Amniotic stem cell (primary cell): Measurements from ENCODE around the gene DNMT3A.
"Not testable (repeated sequence)": the region's sequence is repeated elsewhere in the genome, so short reads cannot be mapped to it uniquely, and the experiment has no call there.

ENCODE experiments used
- DNase-seq: peaks from one replicate; lab custom pipeline; 2025; lab: John Stamatoyannopoulos, UW

Gene DNMT3A

DNA sequence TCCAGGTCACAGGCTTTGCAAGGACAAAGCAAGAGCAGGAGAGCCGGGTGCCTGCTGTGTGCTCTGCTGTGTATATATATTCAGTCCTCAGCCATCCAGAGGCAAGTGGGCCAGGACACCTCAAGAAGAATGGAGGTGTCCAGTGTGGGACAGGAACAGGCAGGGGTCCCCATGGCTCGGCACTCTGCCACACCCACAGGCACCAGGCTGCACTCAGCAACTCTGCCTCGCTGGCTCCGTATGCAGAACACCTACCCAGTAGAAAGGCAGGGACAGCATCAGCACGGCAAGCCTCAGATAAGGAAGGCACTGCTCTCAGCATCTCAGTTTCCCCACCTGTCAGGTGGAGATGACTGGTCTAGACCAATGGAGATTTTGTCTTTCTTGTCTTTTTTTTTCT lies 57.8 kb downstream of the DNMT3A start:
- no peak for DNase-seq

DNA sequence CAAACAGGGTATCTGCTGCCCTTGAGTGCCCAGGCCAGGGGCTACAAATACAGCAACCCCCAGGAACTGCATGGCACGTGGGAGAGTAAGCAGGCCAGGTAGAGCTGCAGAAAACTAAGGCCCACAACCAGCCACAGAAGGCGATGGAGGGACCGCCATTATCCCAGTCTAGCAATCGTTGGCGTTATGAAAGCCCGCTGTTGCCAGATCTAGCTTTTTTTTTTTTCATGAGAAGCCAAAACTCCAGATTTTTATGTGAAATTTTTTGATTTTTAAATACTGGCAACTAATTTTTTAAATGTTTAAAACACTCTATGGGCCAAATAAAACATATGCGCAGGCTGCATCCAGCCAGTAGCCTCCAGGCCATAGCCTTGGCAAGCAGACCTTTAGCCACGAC lies 59.8 kb downstream of the DNMT3A start:
- DNase-seq = no peak

GRCh38 chr2:25281522-25281921 lies 60.2 kb downstream of the DNMT3A start:
- DNase-seq = no peak

GRCh38 chr2:25280051-25280687 lies 61.6 kb downstream of the DNMT3A start:
- DNase-seq = no peak

- no peak for DNase-seq
Observed at GRCh38 chr2:25279091-25279651, 62.6 kb downstream of the DNMT3A start.

DNA sequence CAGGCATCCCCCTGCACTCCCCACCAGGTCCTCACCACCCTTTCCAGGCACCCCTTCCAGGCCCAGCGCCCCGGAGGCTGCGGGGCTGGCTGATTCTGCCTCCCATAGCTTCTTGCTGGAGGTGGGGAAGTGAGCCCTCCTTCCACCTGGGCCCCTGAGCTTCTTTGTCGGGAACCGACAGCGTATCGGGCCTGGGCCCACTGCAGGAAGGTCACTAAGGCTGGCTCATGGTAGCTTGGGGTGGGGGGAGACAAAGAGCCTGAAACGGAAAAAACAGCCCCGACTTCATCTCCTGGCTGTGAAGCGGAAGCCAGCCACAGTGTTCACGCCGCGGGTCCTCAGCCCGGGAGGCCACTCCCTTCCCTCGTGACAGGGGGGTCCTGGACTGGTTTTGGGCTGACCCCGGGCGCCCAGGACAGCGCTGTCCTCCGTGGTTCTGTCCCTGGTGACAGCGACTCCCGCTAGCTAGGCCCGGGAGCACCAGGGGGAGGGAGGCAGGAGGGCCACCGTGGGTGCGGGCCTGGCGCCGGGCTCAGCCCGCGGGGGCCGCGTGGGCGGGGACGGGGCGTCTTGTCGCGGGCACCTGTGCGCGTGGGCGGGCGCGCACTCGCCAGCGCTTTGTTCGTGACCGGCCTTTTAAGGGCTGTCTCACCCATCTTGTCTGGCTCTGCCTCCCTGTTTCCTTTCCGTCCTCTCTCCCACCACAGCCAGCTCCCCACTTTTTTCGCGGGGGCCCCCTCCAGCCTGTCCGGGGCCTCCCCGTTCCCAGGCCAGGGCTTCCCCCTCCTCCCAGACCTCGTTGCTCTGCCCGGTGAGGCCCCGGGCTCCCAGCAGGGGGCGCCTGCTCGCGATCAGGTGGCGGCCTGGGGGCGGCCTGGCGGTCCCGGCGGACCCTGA lies 64.9 kb downstream of the DNMT3A start:
- DNase-seq = no peak

DNA sequence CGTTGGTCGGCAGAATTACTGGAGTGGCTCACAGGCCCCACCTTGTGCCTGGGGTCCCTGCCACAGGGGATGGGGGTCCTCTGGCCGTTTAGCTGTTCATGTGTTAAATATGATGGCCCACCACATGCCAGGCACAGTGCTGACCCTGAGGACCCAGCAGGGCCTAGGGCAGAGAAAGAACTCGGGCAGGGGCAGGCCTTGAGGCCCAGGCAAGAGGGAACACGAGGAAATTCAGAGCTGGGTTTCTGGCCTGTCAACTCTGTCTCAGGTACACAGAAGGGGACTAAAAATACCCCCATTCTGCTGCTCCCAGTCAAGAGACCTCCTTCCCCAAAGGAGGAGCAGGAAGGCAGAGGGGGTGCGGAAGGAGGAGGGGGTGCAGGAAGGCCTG lies 66.2 kb downstream of the DNMT3A start:
- no peak for DNase-seq

GRCh38 chr2:25274868-25275574 lies 66.7 kb downstream of the DNMT3A start:
- DNase-seq = no peak

GRCh38 chr2:25273985-25274535 lies 67.7 kb downstream of the DNMT3A start:
- no peak for DNase-seq

- not testable (repeated sequence) for DNase-seq
Observed at GRCh38 chr2:25272705-25273104, 69.0 kb downstream of the DNMT3A start.

DNA sequence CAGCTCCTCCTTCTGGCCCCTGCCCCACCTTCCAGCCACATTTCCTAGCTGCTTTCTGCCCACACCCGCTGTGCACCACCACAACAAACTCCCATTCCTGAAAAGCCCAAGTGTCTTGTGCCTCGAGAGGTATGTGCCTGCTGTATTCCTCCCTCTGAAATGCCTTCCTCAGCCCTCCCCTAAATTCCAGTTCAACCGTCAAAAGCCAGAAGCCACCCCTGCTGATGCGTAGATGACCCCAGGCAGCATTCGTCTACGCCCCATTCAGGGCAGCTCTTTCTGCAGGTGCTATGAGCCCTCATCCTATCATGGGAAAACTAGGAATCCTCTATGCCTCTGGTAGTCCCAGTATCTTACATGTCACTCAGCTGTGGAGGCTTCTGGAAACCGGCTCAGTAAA lies 71.7 kb downstream of the DNMT3A start:
- DNase-seq = no peak

GRCh38 chr2:25269233-25269632 lies 72.5 kb downstream of the DNMT3A start:
- DNase-seq = no peak

DNA sequence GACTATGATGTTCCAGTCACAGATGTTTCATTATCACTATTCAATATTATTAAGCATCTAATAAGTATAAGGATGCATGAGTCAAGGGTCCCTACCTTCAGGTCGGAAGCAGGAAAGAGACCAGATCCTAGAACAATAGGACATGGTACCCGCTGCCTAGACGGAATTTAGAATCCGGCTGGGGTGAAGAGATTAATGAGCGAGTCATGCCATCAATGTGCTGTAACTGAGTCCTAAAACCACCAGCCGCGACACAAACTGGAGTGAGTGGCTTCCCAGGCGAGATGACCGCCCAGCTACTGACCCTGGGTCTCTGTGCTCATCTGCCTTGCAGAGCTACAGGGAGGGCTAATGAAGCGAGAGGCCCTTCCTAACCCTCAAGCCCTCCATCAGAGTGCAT lies 73.6 kb downstream of the DNMT3A start:
- DNase-seq = no peak

DNA sequence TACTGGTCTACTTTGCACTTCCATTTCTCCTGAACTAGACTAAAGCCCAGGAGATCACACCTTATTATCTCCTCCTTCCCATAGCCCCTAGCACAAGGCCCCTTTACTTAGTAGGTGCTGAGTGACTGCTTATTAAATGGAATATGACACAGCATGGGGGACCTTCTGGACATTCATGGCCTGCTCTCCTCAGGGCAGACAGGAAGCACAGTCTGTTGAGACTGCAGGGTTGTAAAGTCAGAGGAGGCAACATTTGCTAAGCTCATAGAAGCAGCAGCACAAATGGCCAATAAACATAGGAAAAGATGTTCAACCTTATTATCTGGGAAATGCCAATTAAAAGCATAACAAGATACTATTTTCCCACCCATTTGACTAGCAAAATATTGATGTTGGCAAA lies 75.3 kb downstream of the DNMT3A start:
- DNase-seq = no peak

GRCh38 chr2:25265802-25266201 lies 75.9 kb downstream of the DNMT3A start:
- DNase-seq = no peak

GRCh38 chr2:25265001-25265400 lies 76.7 kb downstream of the DNMT3A start:
- no peak for DNase-seq

- no peak for DNase-seq
Observed at GRCh38 chr2:25262288-25262687, 79.4 kb downstream of the DNMT3A start.

DNA sequence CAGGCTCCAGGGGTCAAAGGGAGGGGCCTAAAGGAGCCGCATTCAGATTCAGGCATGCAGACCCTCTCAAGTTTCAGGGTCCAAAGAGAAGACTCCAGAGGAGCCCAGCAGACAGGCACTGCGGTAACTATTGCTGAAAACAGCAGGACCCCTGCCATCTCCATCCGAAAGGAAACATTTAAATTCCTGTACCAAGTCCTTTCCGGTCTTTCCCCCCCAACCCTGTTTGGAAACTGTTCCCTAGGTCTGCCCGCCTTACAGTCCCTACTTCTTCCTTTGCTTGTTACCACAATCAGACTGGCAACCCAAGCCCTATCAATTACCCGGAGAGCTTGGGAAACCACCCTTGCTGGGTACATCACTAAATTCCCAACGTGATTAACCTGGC lies 82.0 kb downstream of the DNMT3A start:
- no peak for DNase-seq

DNA sequence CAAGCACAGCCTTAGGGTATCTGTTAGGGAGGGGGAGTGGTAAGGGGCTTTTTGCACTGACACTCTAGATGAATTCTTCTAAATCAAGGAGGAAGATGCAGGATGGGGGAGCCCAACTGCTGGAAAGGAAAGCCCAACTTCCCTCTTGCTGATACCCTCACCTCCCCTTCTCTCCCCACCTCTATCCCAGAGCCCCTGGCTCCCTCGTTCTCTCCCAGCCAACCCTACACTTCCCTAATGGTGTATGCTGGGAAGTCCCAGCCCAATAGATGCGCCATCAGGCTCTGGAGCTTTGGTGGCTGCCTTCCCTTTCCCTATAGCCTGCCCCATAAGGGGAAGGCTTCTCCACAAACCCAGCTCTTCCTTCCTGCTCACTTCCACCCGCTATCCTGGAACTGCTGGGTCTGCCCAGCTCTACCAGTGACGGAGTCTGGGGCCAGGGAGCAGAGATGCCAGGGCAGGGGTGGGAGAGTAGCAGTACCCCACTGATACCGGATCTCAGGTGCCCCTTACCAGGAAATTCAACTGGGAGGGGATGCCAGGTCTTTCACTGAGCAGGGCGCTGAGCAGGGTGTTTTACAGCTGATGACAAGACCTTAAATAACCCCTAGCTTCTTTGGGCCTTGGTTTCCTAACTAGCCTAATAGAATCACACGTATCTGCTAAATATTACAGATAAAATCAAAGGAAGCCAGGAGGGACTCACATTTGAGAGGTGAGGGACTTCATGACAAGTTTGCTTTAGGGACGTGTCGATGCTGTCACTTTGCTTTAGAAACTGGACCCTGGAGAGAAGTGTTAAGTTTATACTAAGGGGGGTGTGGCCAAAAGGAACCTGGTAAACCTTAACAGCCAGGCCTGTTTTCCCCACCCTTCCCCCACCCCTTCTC lies 82.6 kb downstream of the DNMT3A start:
- DNase-seq = no peak

DNA sequence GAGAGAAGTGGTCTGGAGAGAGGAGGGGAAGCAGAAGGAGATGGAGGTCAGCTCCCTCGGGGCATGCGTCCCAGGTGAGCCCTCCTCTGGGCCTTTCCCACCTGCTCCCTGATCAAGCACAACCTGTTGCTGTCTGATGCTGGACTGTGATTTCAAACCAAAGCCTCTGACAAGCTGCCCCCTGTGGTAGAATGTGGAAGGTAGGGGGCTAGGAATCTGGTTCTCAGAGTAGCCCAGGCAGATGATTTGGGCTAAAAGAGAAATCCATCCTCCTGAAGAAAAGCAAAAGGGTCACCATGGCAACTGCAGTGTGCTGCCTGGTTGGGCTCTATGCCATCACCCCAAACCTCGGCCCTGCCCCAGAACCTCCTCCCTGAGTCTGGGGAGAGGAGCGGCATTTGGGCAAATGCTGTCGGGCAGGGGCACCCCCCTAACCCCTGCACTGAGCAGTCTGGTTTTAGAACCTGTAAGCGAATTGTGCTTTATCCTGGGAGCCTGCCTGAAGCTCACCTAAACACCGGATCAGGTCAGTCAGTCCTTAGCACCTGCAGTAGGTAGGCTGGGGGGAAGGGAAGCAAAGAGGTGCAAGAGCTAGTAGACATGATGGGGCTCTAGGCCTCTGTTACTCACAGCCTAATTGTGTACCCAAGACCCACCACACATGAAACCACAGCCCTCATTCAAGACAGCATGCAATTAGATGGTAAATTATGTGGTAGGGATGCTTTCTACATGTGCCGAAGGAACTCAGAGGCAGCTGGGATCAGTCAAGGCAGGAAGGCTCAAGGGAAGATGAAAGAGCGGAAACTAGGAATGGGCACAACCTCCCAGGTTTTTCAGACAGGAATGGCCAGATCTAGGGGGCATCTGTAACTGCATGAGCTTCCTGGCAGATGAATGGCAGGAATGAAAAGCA lies 83.5 kb downstream of the DNMT3A start:
- no peak for DNase-seq
